ENCODE results near the gene BCL2.

BCL2 gene

DNA sequence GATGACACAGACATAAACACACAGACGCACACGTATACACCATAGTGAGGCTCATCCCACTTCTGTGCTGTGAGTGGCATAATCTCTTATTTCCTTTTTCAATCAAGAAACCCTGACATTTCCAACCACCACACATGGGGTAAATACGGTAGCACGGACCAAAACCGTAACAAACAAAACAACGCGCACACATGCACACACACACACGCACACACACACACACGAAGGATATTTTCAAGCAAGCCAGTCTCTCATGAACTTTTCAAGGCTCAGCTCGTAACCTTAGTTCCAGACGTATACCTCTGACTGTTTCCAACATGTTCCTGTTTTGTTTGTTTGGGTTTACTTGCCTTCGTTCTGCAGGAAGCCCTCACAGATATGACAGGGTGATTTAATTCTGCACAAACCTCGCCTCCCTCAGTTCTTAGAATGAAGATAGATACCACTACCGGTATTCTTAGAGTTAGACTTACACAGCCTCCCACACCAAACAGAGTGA, 119.8 kb downstream of the BCL2 start:
- TF ChIP-seq, protein P1, sequence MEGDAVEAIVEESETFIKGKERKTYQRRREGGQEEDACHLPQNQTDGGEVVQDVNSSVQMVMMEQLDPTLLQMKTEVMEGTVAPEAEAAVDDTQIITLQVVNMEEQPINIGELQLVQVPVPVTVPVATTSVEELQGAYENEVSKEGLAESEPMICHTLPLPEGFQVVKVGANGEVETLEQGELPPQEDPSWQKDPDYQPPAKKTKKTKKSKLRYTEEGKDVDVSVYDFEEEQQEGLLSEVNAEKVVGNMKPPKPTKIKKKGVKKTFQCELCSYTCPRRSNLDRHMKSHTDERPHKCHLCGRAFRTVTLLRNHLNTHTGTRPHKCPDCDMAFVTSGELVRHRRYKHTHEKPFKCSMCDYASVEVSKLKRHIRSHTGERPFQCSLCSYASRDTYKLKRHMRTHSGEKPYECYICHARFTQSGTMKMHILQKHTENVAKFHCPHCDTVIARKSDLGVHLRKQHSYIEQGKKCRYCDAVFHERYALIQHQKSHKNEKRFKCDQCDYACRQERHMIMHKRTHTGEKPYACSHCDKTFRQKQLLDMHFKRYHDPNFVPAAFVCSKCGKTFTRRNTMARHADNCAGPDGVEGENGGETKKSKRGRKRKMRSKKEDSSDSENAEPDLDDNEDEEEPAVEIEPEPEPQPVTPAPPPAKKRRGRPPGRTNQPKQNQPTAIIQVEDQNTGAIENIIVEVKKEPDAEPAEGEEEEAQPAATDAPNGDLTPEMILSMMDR (IDR thresholded peaks at IDR 0.05; ENCODE audit: borderline replicate concordance, insufficient read depth, low read depth, low read length), result no peak
- H3K4me3 ChIP-seq (ENCODE audit: low read depth, low read length), result no peak overlapping the region

DNA sequence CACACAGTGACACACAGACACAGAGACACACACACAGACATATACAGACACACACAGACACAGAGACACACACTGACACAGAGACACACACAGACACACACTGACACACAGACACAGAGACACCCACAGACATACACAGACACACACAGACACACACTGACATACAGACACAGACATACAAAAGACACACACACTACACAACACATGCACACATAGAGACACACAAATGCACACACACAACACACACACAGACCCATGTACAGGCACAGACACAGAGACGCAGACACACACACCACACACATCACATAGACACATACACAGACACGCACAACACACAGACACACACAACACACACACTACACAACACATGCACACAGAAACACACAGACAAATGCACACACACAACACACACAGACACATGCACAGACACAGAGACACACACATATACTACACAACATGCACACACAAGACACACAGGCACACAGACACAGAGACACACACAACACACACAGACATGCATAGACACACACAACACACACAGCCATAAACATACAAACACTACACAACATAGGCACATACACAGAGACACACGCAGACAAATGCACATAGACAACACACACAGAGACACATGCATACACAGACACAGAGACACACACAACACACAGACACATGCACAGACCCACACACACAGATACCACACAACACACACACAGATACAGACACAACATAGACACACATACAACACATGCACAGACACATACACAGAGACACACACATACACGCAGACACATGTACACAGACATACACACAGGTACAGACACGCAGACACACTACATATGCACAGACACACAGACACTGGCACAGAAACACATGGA, 120.5 kb downstream of the BCL2 start:
- TF ChIP-seq, protein P1 (IDR thresholded peaks at IDR 0.05; ENCODE audit: borderline replicate concordance, insufficient read depth, low read depth, low read length), result no peak

DNA sequence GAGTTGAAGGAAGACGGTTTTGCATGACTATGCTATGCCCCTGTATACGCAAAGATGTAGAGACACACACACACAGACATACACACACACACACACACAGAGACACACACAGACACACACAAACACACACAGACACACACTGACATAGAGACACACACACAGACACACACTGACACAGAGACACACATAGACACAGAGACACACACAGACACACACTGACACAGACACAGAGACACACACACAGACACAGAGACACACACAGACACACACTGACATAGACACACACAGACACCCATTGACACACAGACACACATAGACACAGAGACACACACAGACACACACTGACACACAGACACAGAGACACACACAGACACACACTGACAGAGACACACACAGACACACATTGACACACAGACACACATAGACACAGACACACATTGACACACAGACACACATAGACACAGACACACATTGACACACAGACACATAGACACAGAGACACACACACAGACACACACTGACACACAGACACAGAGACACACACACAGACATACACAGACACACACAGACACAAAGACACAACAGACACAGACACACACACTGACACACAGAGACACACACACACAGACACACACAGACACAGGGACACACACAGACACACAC, 121.3 kb downstream of the BCL2 start:
- TF ChIP-seq, protein P1 (IDR thresholded peaks at IDR 0.05; ENCODE audit: borderline replicate concordance, insufficient read depth, low read depth, low read length), result no peak
- H3K4me3 ChIP-seq (ENCODE audit: low read depth, low read length), result no peak overlapping the region

More for the DNA sequence above, 120.5 kb downstream of the BCL2 start:
- H3K4me3 ChIP-seq (ENCODE audit: low read depth, low read length), result no peak overlapping the region

DNA sequence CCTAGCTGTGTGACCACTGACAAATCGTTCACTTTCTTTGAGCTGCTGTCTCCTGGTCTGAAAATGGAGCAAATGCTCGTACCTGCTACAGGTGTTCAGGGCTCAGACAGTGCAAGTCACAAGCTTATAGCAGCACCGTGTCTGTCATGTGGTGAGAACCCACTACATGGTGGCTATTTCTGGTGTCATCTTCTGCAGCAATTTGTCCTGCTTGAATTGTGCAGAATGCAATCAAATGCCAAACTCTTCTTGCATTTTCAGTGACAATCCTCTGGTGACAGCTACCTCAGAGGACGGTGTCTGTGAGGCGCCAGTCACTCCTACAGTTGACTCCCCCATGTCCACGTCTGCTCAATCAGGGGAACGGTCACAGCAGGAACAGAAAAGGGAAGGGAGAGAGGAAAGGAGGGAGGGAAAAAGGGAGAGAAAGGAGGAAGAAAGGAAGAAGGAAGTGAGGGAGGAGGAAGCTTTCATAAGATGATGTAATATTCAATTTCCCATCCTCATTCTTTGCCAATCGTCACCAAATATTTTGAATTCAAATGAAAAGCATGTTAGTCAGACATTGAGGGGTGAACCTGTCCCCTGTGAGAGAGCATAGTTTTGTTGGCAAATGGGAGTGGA, 122.2 kb downstream of the BCL2 start:
- TF ChIP-seq, protein P1 (IDR thresholded peaks at IDR 0.05; ENCODE audit: borderline replicate concordance, insufficient read depth, low read depth, low read length), result no peak
- H3K4me3 ChIP-seq (ENCODE audit: low read depth, low read length), result no peak overlapping the region

DNA sequence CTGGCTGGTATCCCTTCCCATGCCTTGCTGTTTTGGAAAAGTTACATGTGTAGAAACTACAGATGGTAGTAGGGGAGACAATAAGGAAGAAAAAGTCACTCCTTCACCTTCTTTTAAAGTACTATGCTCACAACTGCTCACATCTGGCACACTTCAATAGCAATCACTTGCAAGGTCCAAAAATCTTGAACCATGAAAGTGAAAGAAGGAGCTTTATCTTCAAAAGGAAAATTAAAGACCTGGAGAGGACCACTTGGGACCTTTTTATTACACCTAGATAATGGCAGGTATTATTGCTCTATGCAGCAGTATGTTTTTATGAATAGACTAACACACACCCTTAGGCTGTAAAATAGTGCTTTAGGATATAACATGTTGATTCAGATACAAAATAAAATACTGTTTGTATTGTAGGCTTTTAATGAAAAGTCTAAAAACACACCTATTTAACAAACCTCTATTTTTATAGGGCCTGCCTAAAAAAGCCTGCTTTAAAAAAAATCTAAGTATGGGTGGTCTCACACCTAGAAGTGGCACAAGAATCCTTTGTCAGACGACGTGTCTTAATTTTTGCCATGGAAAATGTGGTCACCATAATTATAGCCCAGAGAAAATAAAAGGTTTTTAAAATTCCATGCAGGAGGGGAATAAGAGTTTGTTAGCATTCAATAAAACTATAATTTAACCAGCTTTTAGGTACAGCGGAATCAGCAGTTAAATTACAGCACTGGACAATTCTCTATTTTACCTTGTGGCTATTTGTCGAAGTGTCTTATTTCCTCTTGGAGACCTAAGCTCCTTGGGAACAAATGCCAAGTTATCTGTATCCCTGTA, 124.0 kb downstream of the BCL2 start:
- no peak overlapping the region for H3K4me3 ChIP-seq (ENCODE audit: low read depth, low read length)
- TF ChIP-seq, protein P1 (IDR thresholded peaks at IDR 0.05; ENCODE audit: borderline replicate concordance, insufficient read depth, low read depth, low read length), result no peak

DNA sequence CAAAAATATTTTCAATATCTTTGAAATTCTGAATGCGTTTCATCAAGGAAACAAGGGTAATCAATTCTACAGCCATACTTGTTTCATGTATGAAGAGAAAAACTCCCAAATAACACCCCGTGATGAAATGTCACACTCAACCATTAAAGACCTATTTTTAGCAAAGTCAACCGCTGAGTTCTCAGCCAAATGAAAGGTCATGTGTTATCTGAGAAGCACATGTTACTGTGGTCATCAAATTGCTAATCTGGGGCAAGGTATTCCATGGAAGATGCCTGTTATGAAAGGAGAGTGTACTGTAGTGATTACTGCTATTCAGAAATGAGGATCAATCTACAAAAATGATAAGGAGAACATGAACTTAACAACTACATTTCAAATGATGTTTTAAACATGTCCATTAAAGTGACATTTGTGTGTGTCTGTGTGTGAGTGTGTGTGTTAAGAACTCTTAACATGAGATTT, 126.7 kb downstream of the BCL2 start:
- H3K4me3 ChIP-seq (ENCODE audit: low read depth, low read length), result no peak overlapping the region

More for the DNA sequence above, 126.7 kb downstream of the BCL2 start:
- TF ChIP-seq, protein P1 (IDR thresholded peaks at IDR 0.05; ENCODE audit: borderline replicate concordance, insufficient read depth, low read depth, low read length), result no peak

Measured in GM12875 (cell line).